HG02623 (cell line): ENCODE results near the gene NRG2.

Experiments
- ATAC-seq: cut with Tn5 transposase; IDR thresholded peaks from one replicate; pipeline ENCODE4 v1.9.1; 2021; ENCODE audit warnings: moderate library complexity; ENCODE audit not compliant: unreplicated experiment

The NRG2 gene

DNA sequence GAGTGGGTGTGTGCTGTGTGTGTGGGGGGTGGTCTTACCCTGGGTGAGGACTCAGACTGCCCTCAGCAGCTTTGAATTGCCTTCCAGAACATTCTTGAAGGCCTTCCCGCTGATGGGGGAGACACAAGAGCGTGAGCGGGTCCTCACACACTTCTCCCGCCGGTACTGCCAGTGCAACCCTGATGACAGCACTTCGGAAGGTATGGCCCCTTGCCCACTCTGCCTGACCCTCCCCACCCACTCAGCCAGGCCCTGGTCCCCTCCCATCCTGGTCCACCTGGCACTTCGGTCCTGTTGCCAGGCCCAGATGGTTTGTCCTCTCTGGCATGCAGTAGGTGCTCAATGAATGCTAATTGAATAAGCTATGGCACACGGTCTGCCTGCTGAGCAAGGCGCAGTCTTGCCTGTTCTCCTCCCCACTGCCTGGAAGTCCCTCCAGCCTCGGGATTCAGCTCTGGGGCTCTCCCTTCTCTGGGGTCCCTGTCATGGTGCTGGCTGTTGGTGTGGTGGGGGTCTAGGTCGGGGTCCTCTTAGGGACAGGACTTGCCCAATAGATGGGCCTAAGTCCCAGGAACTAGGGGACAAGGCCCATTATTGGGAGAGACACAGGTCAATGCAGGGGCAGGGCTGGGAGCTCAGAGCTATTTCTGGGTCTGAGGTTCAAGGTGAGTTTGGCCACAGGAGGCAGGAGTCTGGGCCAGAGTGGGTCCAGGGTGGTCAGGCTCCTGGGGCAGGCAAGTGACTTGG lies 221.1 kb downstream of the NRG2 start:
- no peak for ATAC-seq

DNA sequence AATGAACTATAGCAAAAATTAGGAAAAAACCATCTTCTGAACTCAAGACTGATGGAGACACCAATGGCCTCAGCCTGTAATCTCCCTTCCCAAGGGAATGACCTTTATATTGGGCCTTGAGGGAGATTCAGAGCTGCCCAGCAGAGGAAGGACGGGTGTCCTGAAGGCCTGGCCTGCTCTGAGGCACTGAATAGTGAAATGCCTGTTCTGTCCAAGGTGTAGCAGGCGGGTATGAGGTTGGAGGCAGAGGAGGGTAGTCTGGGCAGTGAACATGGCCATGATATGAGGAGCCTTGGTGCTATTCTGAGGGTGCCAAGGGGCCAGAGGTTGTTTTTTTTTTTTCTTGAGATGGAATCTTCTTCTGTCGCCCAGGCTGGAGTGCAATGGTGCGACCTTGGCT lies 222.5 kb downstream of the NRG2 start:
- no peak for ATAC-seq

GRCh38 chr5:139820130-139820529 lies 223.0 kb downstream of the NRG2 start:
- no peak for ATAC-seq

- ATAC-seq = no peak
These were observed 225.1 kb downstream of the NRG2 start for GRCh38 chr5:139817970-139818369.

DNA sequence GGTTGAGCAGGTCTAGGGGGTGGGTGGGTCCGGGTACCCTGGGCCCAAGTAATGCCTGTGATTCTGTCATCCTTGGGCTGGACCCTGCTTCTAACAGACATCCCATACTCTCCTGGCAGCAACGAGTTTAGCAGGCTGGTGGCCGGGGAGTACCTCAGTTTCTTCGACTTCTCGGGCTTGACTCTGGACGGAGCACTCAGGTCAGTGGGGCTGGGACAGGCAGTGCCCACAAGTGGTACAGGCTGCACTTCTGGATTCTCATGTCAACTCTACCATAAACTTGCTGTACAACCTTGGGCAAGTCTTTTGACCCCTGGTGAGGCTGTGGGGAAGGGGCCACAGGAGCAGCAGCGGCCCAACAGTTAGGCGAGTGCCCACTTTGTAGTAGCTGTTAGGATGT lies 225.7 kb downstream of the NRG2 start:
- no peak for ATAC-seq

DNA sequence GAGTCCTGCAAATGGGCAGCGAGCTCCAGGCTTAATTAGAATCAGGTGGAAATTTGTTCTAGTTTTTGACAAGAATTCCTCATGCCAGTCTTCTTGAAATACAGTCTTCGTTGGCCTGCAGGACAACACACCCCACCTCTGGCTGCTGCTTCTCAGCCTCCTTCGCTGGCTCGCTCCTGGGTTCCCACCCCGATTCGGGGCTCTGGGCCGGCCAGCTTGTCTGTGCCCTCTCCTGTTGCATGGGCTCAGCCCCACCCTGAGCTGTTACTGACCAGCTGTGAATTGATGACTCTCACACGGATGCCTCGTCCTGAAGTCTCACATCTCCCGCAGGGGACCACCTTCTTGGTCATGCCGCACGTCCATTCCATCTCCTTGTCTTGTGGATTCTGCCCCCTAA lies 226.5 kb downstream of the NRG2 start:
- ATAC-seq = no peak

- ATAC-seq = no peak
These were observed 228.3 kb downstream of the NRG2 start for GRCh38 chr5:139814704-139815280.

DNA sequence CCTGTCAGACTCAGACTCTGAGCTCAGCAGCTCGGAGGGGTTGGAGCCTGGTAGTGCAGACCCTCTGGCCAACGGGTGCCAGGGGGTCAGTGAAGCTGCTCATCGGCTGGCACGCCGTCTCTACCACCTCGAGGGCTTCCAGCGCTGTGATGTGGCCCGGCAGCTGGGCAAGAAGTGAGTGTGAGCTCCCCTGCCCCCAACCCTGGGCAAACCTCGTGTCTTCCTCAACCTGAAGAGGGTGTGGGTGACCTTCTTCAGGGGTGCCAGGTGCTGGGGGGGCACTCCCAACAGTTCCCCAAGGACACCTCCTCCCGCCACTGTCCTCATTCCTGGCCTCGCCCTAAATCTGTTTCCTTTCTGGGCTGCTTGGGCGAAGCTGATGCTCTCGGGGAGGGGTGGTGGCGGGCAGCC lies 228.9 kb downstream of the NRG2 start:
- ATAC-seq = no peak

GRCh38 chr5:139812836-139813805 lies 230.0 kb downstream of the NRG2 start:
- ATAC-seq = no peak

DNA sequence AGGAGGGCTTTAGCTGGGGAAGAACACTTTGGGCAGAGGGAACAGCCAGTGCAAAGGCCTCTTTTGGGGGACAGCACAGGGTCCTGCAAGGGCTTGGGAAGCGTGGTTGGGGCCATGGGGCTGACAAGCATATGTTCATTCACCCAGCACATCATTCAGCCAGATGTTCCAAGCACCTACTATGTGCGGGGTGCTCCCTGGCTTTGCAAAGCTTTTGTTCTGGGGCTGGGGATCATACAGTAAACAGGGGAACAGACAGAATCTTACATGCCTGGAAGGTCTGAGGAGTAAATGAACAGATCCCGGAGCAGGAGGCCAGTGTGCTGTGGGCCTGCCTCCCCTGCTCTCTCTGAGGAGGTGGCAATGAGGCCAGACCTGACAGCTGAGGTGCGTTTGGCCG lies 230.8 kb downstream of the NRG2 start:
- ATAC-seq = no peak

GRCh38 chr5:139811274-139811607 lies 231.9 kb downstream of the NRG2 start:
- no peak for ATAC-seq

- no peak for ATAC-seq
These were observed 232.5 kb downstream of the NRG2 start for GRCh38 chr5:139810341-139811273.

- no peak for ATAC-seq
These were observed 233.7 kb downstream of the NRG2 start for GRCh38 chr5:139809331-139809810.

GRCh38 chr5:139808481-139809330 lies 234.4 kb downstream of the NRG2 start:
- no peak for ATAC-seq

DNA sequence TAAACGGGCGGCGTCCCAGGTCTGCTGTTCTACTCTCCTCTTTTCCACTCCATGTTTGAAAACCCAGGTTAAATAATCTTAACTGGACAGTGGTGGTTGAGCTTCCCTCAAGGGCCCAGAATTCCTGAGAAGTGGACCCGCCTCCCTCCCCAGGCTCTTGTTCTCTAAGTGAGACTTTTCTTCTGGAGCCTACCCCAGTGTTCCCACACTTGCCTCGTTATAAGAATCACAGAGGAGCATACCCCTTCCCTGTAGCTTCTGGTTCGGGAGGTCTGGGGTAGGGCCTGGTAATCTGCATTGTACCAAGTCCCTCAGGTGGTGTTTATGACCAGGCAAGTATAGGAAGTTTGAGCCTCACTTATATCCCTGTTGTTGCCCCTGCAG lies 235.5 kb downstream of the NRG2 start:
- no peak for ATAC-seq

DNA sequence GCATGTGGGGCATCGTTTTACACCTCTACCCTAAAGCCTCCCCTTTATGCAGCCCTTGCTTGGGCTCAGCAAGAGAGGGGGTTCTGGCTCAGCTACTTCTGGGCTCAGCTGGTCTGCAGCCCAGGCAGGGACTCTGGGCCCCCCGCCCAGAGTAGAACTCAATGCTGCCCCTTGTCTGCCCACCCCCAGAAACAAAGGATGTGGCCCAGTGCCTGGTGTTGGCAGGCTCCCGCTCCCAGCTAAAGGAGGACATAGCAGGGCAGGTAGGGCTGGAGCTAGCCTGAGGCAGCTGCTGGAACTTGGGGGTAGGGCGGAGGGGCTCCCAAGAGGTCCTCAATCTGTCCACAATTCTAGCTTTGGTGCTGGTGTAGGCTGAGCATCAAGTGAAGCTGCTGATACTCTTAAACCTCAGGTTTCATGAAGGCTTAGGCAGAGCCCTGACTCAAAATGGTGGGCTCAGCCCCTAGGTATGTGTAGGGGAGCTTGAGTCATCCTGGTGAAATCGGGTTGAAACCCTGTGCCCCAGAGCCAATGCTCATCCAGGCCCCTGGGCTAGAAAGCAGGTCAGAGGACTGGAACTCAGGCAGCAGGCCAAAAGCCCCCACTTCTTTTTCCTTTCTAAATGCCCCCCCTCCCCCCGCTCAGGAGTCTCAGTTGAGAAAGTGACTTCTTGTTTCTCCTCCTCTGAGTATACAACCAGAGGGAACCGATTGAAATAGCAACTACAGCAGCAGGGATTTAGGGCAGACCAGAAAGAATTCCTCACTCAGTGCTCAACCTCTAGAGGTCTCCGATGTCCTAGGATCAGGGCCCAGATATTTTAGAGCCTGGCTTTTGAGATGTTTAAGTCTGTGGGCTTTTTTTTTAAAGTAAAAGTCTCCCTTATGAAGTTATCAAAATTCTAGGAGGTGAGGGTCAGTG lies 236.1 kb downstream of the NRG2 start:
- ATAC-seq = no peak

GRCh38 chr5:139806111-139806510 lies 237.0 kb downstream of the NRG2 start:
- no peak for ATAC-seq

DNA sequence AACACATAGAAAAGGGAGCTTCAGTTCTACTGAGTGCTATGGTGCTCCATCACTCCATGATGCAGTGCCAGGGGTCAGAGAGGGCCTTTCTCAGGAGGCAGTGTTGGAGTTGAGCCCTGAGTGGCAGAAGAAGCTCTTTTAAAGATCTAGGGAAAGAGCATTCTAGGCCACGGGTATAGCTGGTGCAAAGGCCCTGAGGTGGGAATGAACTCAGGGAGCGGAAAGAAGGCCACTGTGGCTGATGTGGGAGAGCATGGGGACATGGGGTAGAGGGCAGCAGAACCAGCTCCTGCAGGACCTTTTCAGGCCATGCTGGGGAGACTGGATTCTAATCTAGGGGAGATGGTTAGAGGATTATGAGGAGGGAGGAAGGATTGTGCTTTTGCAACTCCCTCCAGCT lies 237.6 kb downstream of the NRG2 start:
- no peak for ATAC-seq
